ENCODE measurements around the gene ANTXRL.
"Not testable (repeated sequence)": the region's sequence is repeated elsewhere in the genome, so short reads cannot be mapped to it uniquely, and the experiment has no call there.

DNA sequence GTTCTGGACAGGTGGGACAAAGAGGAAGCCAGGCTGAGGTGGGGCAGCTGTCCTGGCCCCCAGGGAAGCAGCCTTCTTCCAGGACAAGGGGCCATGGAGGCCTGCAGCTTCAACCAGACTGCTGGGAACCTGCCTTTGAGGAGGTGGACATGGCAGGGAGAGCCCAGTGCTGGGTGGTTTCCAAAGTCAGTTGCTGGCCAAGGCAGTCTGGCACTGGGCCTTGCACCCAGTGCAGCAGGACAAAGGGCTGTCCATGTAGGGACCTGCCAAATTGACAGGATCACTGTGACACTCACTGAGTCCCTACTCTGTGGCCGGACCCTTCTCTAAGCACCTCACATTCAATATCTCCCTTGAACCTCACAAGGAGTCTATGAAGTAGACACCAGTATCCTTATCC is 90.2 kb downstream of the ANTXRL start:
- not testable (repeated sequence) for TF ChIP-seq CTCF (IDR thresholded peaks at IDR 0.05; ENCODE audit: poor library complexity); EZH2 (IDR thresholded peaks at IDR 0.05; ENCODE audit: borderline replicate concordance); EZH2phosphoT487 (IDR thresholded peaks at IDR 0.05; ENCODE audit: low read depth, severe bottlenecking, unreplicated experiment)
